ENCODE results near the gene TNFAIP1. TPM values are rescaled to one million over a fixed set of nuclear protein-coding genes. Genes with fewer than 3 reads are reported as not detected.

TNFAIP1 gene
- total RNA-seq, 2 experiments from 2014 or later, result 25.5 to 26.1 TPM

- Mint-ChIP-seq H3K9me3 (ENCODE audit: low read depth) (no peaks in the 10 kb centered on the region), H3K4me3 (no peak overlapping the region), H3K27ac (no peak overlapping the region), H3K36me3 (ENCODE audit: low read depth) (peaks cover 13% of the 10 kb centered on the region), H3K27me3 (no peaks in the 10 kb centered on the region), H3K4me1 (peaks cover 2% of the 10 kb centered on the region)
- ATAC-seq (no peak), DNase-seq (no peak)
- intact Hi-C loops (cut with DNase I, micrococcal nuclease), result no loop called here
- POLR2A ChIA-PET, result interaction anchor here (0.6 kb wide), 1 partner anchor 336 kb away, joined by 4 read pairs; no protein-coding TSS in a partner anchor
- CTCF ChIA-PET, result interaction anchor here (0.6 kb wide), 2 partner anchors 25 to 283 kb away, joined by 3 read pairs; no protein-coding TSS in a partner anchor
Measured at GRCh38 chr17:28363776-28364650, 28.5 kb downstream of the TNFAIP1 start.

- H3K27ac Mint-ChIP-seq, result no peak within 1 kb of the TSS
- no peaks in the 10 kb centered on the region for H3K27me3 Mint-ChIP-seq
- DNase-seq, result no peak
- no peaks in the 10 kb centered on the region for H3K9me3 Mint-ChIP-seq (ENCODE audit: low read depth)
- no peak within 1 kb of the TSS for H3K4me3 Mint-ChIP-seq
- ATAC-seq, result no peak
- intact Hi-C loops (cut with DNase I, micrococcal nuclease), result no loop called here
- ChIA-PET CTCF (interaction anchor here (0.6 kb wide), 1 partner anchor 284 kb away, joined by 3 read pairs; no protein-coding TSS in a partner anchor), POLR2A (interaction anchor here (0.6 to 0.8 kb wide), 2 partner anchors 30 to 47 kb away, joined by 3 to 5 read pairs; no protein-coding TSS in a partner anchor)
- H3K36me3 Mint-ChIP-seq (ENCODE audit: low read depth), result peaks cover 8% of the 10 kb centered on the region
- no peaks in the 10 kb centered on the region for H3K4me1 Mint-ChIP-seq
Measured at GRCh38 chr17:28364665-28365363, 29.3 kb downstream of the TNFAIP1 start, which contains the start of gene SEBOX. SEBOX (minus strand) TSS chr17:28365199; CDS start chr17:28365151, 48 bp downstream.

- ATAC-seq, result no peak
- Mint-ChIP-seq H3K27ac (no peak overlapping the region), H3K36me3 (ENCODE audit: low read depth) (peaks cover 5% of the 10 kb centered on the region), H3K27me3 (no peaks in the 10 kb centered on the region), H3K4me3 (no peak overlapping the region), H3K9me3 (ENCODE audit: low read depth) (no peaks in the 10 kb centered on the region), H3K4me1 (peaks cover 4% of the 10 kb centered on the region)
- intact Hi-C loops (cut with DNase I, micrococcal nuclease), result no loop called here
- ChIA-PET CTCF (interaction anchor here (1.5 kb wide), 1 partner anchor 52 kb away, joined by 6 read pairs; no protein-coding TSS in a partner anchor), POLR2A (interaction anchor here (0.6 to 0.8 kb wide), 2 partner anchors 31 to 48 kb away, joined by 3 to 5 read pairs; no protein-coding TSS in a partner anchor)
- DNase-seq, result no peak
Measured at GRCh38 chr17:28365487-28365886, 29.9 kb downstream of the TNFAIP1 start.

- peak overlapping the region; percentile 48 for H3K27ac Mint-ChIP-seq
Measured at GRCh38 chr17:28366605-28367004, 31.0 kb downstream of the TNFAIP1 start.

GRCh38 chr17:28367641-28368305, 32.2 kb downstream of the TNFAIP1 start:
- no peaks in the 10 kb centered on the region for H3K36me3 Mint-ChIP-seq (ENCODE audit: low read depth)
- no peak overlapping the region for H3K27ac Mint-ChIP-seq
- peaks cover 11% of the 10 kb centered on the region for H3K4me1 Mint-ChIP-seq
- ChIA-PET POLR2A (no interaction called here), CTCF (interaction anchor here (0.6 to 1.5 kb wide), 5 partner anchors 10 to 37 kb away, joined by 4 to 7 read pairs (median 4); partner anchors contain the start of gene POLDIP2)
- H3K27me3 Mint-ChIP-seq, result no peaks in the 10 kb centered on the region
- H3K4me3 Mint-ChIP-seq, result no peak overlapping the region
- ATAC-seq (no peak), DNase-seq (no peak)
- intact Hi-C loops (cut with DNase I, micrococcal nuclease), result no loop called here
- no peaks in the 10 kb centered on the region for H3K9me3 Mint-ChIP-seq (ENCODE audit: low read depth)

More at GRCh38 chr17:28366605-28367004, 31.0 kb downstream of the TNFAIP1 start:
- ATAC-seq, result no peak
- H3K4me3 Mint-ChIP-seq, result no peak overlapping the region
- no peaks in the 10 kb centered on the region for H3K27me3 Mint-ChIP-seq
- no peak for DNase-seq
- H3K9me3 Mint-ChIP-seq (ENCODE audit: low read depth), result no peaks in the 10 kb centered on the region
- ChIA-PET CTCF (interaction anchor here (0.5 to 1.5 kb wide), 7 partner anchors 9 to 52 kb away, joined by 3 to 7 read pairs (median 4); partner anchors contain the start of gene POLDIP2), POLR2A (interaction anchor here (1.0 kb wide), 1 partner anchor 9 kb away, joined by 3 read pairs; the partner anchor contains the start of gene POLDIP2)
- H3K36me3 Mint-ChIP-seq (ENCODE audit: low read depth), result peaks cover 2% of the 10 kb centered on the region
- peaks cover 9% of the 10 kb centered on the region for H3K4me1 Mint-ChIP-seq
- intact Hi-C loops (cut with DNase I, micrococcal nuclease), result no loop called here

- intact Hi-C loops (cut with DNase I, micrococcal nuclease), result no loop called here
- no peak overlapping the region for H3K4me3 Mint-ChIP-seq
Measured at GRCh38 chr17:28368306-28368831, 32.8 kb downstream of the TNFAIP1 start.

GRCh38 chr17:28368915-28369683, 33.5 kb downstream of the TNFAIP1 start:
- CTCF ChIA-PET, result no interaction called here
- peaks cover 4% of the 10 kb centered on the region for H3K36me3 Mint-ChIP-seq (ENCODE audit: low read depth)
- H3K4me3 Mint-ChIP-seq, result no peak overlapping the region
- intact Hi-C loops (cut with DNase I, micrococcal nuclease), result no loop called here
- H3K27me3 Mint-ChIP-seq, result no peaks in the 10 kb centered on the region
- H3K9me3 Mint-ChIP-seq (ENCODE audit: low read depth), result no peaks in the 10 kb centered on the region
- POLR2A ChIA-PET, result no interaction called here
- DNase-seq, result no peak
- no peak for ATAC-seq
- H3K4me1 Mint-ChIP-seq, result peaks cover 20% of the 10 kb centered on the region
- H3K27ac Mint-ChIP-seq, result no peak overlapping the region

More at GRCh38 chr17:28368306-28368831, 32.8 kb downstream of the TNFAIP1 start:
- Mint-ChIP-seq H3K36me3 (ENCODE audit: low read depth) (no peaks in the 10 kb centered on the region), H3K4me1 (peaks cover 16% of the 10 kb centered on the region), H3K27ac (no peak overlapping the region), H3K27me3 (no peaks in the 10 kb centered on the region), H3K9me3 (ENCODE audit: low read depth) (no peaks in the 10 kb centered on the region)
- POLR2A ChIA-PET, result no interaction called here
- CTCF ChIA-PET, result interaction anchor here (0.6 kb wide), 1 partner anchor 28 kb away, joined by 4 read pairs; no protein-coding TSS in a partner anchor
- DNase-seq (no peak), ATAC-seq (no peak)

- CTCF ChIA-PET, result no interaction called here
- H3K9me3 Mint-ChIP-seq (ENCODE audit: low read depth), result no peaks in the 10 kb centered on the region
- H3K27me3 Mint-ChIP-seq, result no peaks in the 10 kb centered on the region
- intact Hi-C loops (cut with DNase I, micrococcal nuclease), result loop anchor here in 1 of 2 experiments (2.0 kb wide), 1 partner anchor 581 kb away; the partner anchor contains the start of gene PHF12
- ATAC-seq (no peak), DNase-seq (no peak)
- no peak overlapping the region for H3K27ac Mint-ChIP-seq
- peaks cover 4% of the 10 kb centered on the region for H3K36me3 Mint-ChIP-seq (ENCODE audit: low read depth)
- peaks cover 20% of the 10 kb centered on the region for H3K4me1 Mint-ChIP-seq
- POLR2A ChIA-PET, result interaction anchor here (0.9 kb wide), 1 partner anchor 12 kb away, joined by 3 read pairs; the partner anchor contains the start of gene POLDIP2
- no peak overlapping the region for H3K4me3 Mint-ChIP-seq
Measured at GRCh38 chr17:28369684-28370034, 34.1 kb downstream of the TNFAIP1 start.

GRCh38 chr17:28370035-28370743, 34.6 kb downstream of the TNFAIP1 start, which contains the start of gene VTN:
VTN (minus strand) TSS chr17:28370307; CDS start chr17:28370203, 104 bp downstream.
- Mint-ChIP-seq H3K9me3 (ENCODE audit: low read depth) (no peaks in the 10 kb centered on the region), H3K4me1 (peaks cover 22% of the 10 kb centered on the region), H3K36me3 (ENCODE audit: low read depth) (peaks cover 7% of the 10 kb centered on the region), H3K27ac (peak within 1 kb of the TSS; percentile 86), H3K4me3 (peak within 1 kb of the TSS; percentile 76), H3K27me3 (no peaks in the 10 kb centered on the region)
- DNase-seq (no peak), ATAC-seq (no peak)
- ChIA-PET POLR2A (interaction anchor here (0.9 kb wide), 1 partner anchor 13 kb away, joined by 3 read pairs; the partner anchor contains the start of gene POLDIP2), CTCF (interaction anchor here (0.6 to 0.8 kb wide), 2 partner anchors 48 to 533 kb away, joined by 3 read pairs; no protein-coding TSS in a partner anchor)
- intact Hi-C loops (cut with DNase I, micrococcal nuclease), result loop anchor here in 1 of 2 experiments (2.0 kb wide), 1 partner anchor 581 kb away; the partner anchor contains the start of gene PHF12

All from activated CD4-positive, alpha-beta T cell treated with anti-CD3 and anti-CD28 coated beads for 36 hours (primary cell).